ENCODE results near the gene HLA-E. TPM values are rescaled to one million over a fixed set of nuclear protein-coding genes. Genes with fewer than 3 reads are reported as not detected.
A peak's percentile ranks its signal among the peaks of the same experiment; 100 is the strongest.
"Not testable (repeated sequence)": the region's sequence is repeated elsewhere in the genome, so short reads cannot be mapped to it uniquely, and the experiment has no call there.

HLA-E gene
- total and polyA plus RNA-seq, 2 experiments from 2014 or later: 17.0 to 39.2 TPM

DNA sequence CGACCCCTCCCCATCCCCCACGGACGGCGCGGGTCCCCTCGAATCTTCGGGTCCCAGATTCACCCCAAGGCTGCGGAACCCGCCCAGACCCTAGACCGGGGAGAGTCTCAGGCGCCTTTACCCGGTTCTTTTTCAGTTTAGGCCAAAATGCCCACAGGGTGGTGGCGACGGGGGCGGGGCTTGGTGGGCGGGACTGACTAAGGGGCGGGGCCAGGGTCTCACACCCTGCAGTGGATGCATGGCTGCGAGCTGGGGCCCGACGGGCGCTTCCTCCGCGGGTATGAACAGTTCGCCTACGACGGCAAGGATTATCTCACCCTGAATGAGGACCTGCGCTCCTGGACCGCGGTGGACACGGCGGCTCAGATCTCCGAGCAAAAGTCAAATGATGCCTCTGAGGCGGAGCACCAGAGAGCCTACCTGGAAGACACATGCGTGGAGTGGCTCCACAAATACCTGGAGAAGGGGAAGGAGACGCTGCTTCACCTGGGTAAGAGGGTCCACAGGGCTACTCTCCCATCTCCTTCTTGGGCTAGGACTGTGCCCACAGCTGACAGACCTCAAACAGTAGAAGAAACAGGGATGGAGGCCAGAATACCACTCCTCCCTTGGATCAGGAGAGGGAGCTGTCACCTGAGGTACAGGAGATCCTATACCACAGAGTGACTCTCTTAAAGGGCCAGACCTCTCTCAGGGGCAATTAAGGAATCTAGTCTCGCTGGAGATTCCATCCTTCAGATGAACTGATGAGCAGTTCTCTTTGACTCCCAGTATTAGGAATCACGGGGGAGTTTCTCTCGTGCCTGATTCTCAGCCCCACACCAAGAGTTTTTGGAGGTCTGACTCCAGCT is 942 bp downstream of the HLA-E start:
- peak overlapping the region; percentile 71 for H3K4me3 ChIP-seq
- H3K27ac ChIP-seq: peak overlapping the region; percentile 69
- H3K36me3 ChIP-seq: no peaks in the 10 kb centered on the region
- H3K4me1 ChIP-seq (ENCODE audit: low read depth): peaks cover 4% of the 10 kb centered on the region
- H3K9me3 ChIP-seq (ENCODE audit: low read depth): no peaks in the 10 kb centered on the region
- peak; percentile 62 to 74 for DNase-seq (ENCODE audit: low read depth in 1 of 2, low spot score in 1 of 2)
- peaks cover 27% of the 10 kb centered on the region for H3K27me3 ChIP-seq
- TF ChIP-seq, protein P1, sequence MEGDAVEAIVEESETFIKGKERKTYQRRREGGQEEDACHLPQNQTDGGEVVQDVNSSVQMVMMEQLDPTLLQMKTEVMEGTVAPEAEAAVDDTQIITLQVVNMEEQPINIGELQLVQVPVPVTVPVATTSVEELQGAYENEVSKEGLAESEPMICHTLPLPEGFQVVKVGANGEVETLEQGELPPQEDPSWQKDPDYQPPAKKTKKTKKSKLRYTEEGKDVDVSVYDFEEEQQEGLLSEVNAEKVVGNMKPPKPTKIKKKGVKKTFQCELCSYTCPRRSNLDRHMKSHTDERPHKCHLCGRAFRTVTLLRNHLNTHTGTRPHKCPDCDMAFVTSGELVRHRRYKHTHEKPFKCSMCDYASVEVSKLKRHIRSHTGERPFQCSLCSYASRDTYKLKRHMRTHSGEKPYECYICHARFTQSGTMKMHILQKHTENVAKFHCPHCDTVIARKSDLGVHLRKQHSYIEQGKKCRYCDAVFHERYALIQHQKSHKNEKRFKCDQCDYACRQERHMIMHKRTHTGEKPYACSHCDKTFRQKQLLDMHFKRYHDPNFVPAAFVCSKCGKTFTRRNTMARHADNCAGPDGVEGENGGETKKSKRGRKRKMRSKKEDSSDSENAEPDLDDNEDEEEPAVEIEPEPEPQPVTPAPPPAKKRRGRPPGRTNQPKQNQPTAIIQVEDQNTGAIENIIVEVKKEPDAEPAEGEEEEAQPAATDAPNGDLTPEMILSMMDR (IDR thresholded peaks at IDR 0.05; ENCODE audit: low read depth, low read length): no peak

DNA sequence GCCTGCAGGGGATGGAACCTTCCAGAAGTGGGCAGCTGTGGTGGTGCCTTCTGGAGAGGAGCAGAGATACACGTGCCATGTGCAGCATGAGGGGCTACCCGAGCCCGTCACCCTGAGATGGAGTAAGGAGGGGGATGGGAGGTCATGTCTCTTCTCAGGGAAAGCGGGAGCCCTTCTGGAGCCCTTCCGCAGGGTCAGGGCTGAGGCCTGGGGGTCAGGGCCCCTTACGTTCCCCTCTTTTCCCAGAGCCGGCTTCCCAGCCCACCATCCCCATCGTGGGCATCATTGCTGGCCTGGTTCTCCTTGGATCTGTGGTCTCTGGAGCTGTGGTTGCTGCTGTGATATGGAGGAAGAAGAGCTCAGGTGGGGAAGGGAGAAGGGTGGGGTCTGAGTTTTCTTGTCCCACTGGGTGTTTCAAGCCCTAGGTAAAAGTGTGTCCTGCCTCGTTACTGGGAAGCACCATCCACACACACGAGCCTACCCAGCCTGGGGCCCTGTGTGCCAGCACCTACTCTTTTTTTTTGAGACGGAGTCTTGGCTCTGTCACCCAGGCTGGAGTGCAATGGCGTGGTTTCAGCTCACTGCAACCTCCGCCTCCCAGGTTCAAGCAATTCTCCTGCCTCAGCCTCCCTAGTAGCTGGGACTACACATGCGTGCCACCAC is 2.1 kb downstream of the HLA-E start:
- H3K9me3 ChIP-seq (ENCODE audit: low read depth); H3K36me3 ChIP-seq; H3K4me1 ChIP-seq (ENCODE audit: low read depth); H3K27ac ChIP-seq; H3K4me3 ChIP-seq; DNase-seq (ENCODE audit: low read depth in 1 of 2, low spot score in 1 of 2): not testable (repeated sequence)
- peaks cover 17% of the 10 kb centered on the region for H3K27me3 ChIP-seq

DNA sequence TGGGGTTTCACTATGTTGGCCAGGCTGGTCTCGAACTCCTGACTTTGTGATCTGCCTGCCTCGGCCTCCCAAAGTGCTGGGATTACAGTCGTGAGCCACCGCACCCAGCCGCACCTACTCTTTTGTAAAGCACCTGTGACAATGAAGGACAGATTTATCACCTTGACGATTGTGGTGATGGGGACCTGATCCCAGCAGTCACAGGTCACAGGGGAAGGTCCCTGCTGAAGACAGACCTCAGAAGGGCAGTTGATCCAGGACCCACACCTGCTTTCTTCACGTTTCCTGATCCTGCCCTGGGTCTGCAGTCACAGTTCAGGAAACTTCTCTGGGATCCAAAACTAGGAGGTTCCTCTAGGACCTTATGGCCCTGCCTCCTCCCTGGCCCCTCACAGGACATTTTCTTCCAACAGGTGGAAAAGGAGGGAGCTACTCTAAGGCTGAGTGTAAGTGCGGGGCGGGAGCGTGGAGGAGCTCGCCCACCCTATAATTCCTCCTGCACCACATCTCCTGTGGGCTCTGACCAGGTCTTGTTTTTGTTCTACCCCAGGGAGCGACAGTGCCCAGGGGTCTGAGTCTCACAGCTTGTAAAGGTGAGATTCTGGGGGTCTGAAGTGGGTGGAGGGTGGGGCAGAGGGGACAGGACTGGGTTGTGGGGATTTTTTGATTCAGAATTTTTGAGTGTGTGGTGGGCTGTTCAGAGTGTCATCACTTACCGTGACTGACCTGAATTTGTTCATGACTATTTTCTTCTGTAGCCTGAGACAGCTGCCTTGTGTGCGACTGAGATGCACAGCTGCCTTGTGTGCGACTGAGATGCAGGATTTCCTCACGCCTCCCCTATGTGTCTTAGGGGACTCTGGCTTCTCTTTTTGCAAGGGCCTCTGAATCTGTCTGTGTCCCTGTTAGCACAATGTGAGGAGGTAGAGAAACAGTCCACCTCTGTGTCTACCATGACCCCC is 3.0 kb downstream of the HLA-E start:
- H3K4me1 ChIP-seq (ENCODE audit: low read depth): peaks cover 4% of the 10 kb centered on the region
- H3K27ac ChIP-seq: no peak overlapping the region
- peaks cover 11% of the 10 kb centered on the region for H3K27me3 ChIP-seq
- H3K9me3 ChIP-seq (ENCODE audit: low read depth): no peaks in the 10 kb centered on the region
- H3K4me3 ChIP-seq: no peak overlapping the region
- TF ChIP-seq, protein P1 (IDR thresholded peaks at IDR 0.05; ENCODE audit: low read depth, low read length): no peak
- H3K36me3 ChIP-seq: no peaks in the 10 kb centered on the region
- no peak for DNase-seq (ENCODE audit: low read depth in 1 of 2, low spot score in 1 of 2)

DNA sequence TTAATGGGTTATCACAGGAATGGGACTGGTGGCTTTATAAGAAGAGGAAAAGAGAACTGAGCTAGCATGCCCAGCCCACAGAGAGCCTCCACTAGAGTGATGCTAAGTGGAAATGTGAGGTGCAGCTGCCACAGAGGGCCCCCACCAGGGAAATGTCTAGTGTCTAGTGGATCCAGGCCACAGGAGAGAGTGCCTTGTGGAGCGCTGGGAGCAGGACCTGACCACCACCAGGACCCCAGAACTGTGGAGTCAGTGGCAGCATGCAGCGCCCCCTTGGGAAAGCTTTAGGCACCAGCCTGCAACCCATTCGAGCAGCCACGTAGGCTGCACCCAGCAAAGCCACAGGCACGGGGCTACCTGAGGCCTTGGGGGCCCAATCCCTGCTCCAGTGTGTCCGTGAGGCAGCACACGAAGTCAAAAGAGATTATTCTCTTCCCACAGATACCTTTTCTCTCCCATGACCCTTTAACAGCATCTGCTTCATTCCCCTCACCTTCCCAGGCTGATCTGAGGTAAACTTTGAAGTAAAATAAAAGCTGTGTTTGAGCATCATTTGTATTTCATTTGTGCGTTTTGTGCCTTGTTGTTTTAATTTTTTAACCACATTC is 4.4 kb downstream of the HLA-E start:
- H3K9me3 ChIP-seq (ENCODE audit: low read depth): no peaks in the 10 kb centered on the region
- no peak overlapping the region for H3K4me3 ChIP-seq
- H3K27ac ChIP-seq: no peak overlapping the region
- peaks cover 4% of the 10 kb centered on the region for H3K4me1 ChIP-seq (ENCODE audit: low read depth)
- no peaks in the 10 kb centered on the region for H3K27me3 ChIP-seq
- TF ChIP-seq, protein P1 (IDR thresholded peaks at IDR 0.05; ENCODE audit: low read depth, low read length): peak; percentile 27
- H3K36me3 ChIP-seq: no peaks in the 10 kb centered on the region
- no peak for DNase-seq (ENCODE audit: low read depth in 1 of 2, low spot score in 1 of 2)

DNA sequence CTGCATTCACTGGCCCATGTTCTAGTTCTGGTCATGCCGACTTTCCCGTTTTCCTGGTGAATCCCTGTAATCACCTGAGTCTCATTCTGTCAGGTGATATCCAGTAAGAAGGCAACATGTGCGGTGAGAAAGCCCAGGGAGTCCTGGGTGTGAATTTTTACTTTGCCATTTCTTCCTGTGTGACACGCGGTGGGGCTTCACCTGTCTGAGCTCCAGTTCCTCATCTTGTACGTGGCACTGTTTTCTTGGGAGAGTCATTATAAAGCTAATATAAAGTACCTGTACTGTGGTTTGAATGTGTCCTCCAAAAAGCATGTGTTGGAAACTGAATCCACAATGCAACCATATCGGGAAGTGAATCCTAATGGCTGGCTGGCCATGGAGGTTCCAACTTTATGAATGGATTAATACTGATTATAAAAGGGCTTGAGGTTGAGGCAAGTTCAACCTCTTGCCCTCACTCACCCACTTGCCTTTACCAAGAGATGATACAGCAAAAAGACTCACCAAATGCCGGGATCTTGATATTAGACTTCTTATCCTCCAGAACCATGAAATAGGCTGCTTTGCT is 5.1 kb downstream of the HLA-E start:
- no peak for DNase-seq (ENCODE audit: low read depth in 1 of 2, low spot score in 1 of 2)
- Histone ChIP-seq H3K9me3 (ENCODE audit: low read depth) (no peaks in the 10 kb centered on the region), H3K4me3 (no peak overlapping the region), H3K4me1 (ENCODE audit: low read depth) (peaks cover 4% of the 10 kb centered on the region), H3K27me3 (no peaks in the 10 kb centered on the region), H3K27ac (no peak overlapping the region), H3K36me3 (no peaks in the 10 kb centered on the region)
- TF ChIP-seq, protein P1 (IDR thresholded peaks at IDR 0.05; ENCODE audit: low read depth, low read length): no peak

DNA sequence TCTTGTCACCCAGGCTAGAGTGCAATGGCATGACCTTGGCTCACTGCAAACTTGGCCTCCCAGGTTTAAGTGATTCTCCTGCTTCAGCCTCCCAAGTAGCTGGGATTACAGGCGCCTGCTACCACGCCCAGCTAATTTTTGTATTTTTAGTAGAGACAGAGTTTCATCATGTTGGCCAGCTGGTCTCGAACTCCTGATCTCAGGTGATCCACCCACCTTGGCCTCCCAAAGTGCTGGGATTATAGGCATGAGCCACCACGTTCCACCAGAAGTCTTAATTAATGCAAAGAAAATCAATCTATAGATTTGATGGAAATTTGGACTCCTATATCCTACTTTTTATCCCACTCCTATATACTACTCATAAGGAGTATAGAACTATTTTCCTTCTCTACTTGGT is 5.8 kb downstream of the HLA-E start:
- H3K27me3 ChIP-seq; DNase-seq (ENCODE audit: low read depth in 1 of 2, low spot score in 1 of 2); H3K4me1 ChIP-seq (ENCODE audit: low read depth); H3K4me3 ChIP-seq; H3K27ac ChIP-seq; H3K9me3 ChIP-seq (ENCODE audit: low read depth); H3K36me3 ChIP-seq: not testable (repeated sequence)

Measured in cardiac muscle cell (in vitro differentiated cells and primary cell).